ENCODE data around the gene TNFSF10. TPM values are rescaled to one million over a fixed set of nuclear protein-coding genes. Genes with fewer than 3 reads are reported as not detected.

TNFSF10 gene
- total and polyA plus RNA-seq, 2 of the 8 experiments (the other 6 are each of a cell fraction or from before 2014, with no cell fraction given), result 0.06 TPM; not detected in 1

- Histone ChIP-seq H3K14ac (ENCODE audit: insufficient read length) (no peak overlapping the region), H2BK120ac (replicated peaks; ENCODE audit: low read depth, low read length) (no peak overlapping the region), H2BK20ac (ENCODE audit: low read length) (no peak overlapping the region), H4K91ac (replicated peaks; ENCODE audit: insufficient read length, low read length) (no peak overlapping the region), H4K8ac (ENCODE audit: extremely low read depth, insufficient read depth, low read length) (no peak overlapping the region), H3K18ac (ENCODE audit: extremely low read depth, low read length) (no peak overlapping the region), H3K36me3 (ENCODE audit: control insufficient read depth in 2 of 4, insufficient read depth in 4 of 4, low read length in 3 of 4) (no peaks in the 10 kb centered on the region), H3K23me2 (ENCODE audit: low read depth, low read length) (no peaks in the 10 kb centered on the region), H2AFZ (ENCODE audit: low read length) (no peak overlapping the region; the same call in 1 of the 2 replicates), H2BK15ac (ENCODE audit: low read length) (no peak overlapping the region), H3K4me3 (ENCODE audit: extremely low read depth in 1 of 4, insufficient read depth in 2 of 4, low read depth in 3 of 4, low read length in 4 of 4) (no peak overlapping the region), H3K23ac (ENCODE audit: insufficient read length) (no peak overlapping the region), H3K27me3 (replicated peaks in 1 of 4; ENCODE audit: control insufficient read depth in 3 of 4, extremely low read depth in 1 of 4, insufficient read depth in 3 of 4, low read length in 3 of 4) (no peaks in the 10 kb centered on the region), H4K5ac (ENCODE audit: insufficient read length, low read depth, low read length) (no peak overlapping the region), H4K20me1 (replicated peaks in 1 of 2; ENCODE audit: control insufficient read depth in 1 of 2, insufficient read depth in 2 of 2, low read length in 2 of 2) (no peaks in the 10 kb centered on the region), H3K9ac (replicated peaks in 1 of 4; ENCODE audit: extremely low read depth in 1 of 4, low read depth in 3 of 4, low read length in 3 of 4) (no peak overlapping the region), H3K4me1 (replicated peaks in 1 of 4; ENCODE audit: control insufficient read depth in 3 of 4, insufficient read depth in 4 of 4, low read length in 3 of 4) (0 out of 7 replicates have a peak, but pooled peaks cover 0 to 3% (median 0%) of the 10 kb centered on the region in 4 experiments), H3K27ac (ENCODE audit: low read depth, low read length) (no peak overlapping the region), H3K4me2 (ENCODE audit: insufficient read depth in 1 of 2, low read depth in 2 of 2, low read length in 2 of 2) (no peak overlapping the region), H3K79me1 (ENCODE audit: low read depth, low read length) (no peaks in the 10 kb centered on the region), H3K9me3 (ENCODE audit: insufficient read depth in 2 of 2, low read depth in 1 of 2, low read length in 1 of 2) (no peaks in the 10 kb centered on the region), H2BK5ac (ENCODE audit: low read depth, low read length) (no peak overlapping the region), H3K56ac (replicated peaks; ENCODE audit: insufficient read length, low read depth, low read length) (no peak overlapping the region), H2AK5ac (ENCODE audit: low read depth, low read length) (no peak overlapping the region), H3K79me2 (ENCODE audit: control insufficient read depth in 1 of 2, insufficient read depth in 2 of 2, low read length in 2 of 2) (no peaks in the 10 kb centered on the region), H2BK12ac (ENCODE audit: low read depth, low read length) (no peak overlapping the region), H3K4ac (replicated peaks; ENCODE audit: insufficient read length, low read depth, low read length) (no peak overlapping the region)
- ChIA-PET POLR2A (ENCODE audit: partially characterized antibody) (no interaction called here), CTCF (ENCODE audit: partially characterized antibody) (interaction anchor here (0.6 to 1.1 kb wide), 5 partner anchors 12 to 273 kb away, joined by 3 to 5 read pairs (median 3); no protein-coding TSS in a partner anchor)
- no peak for FAIRE-seq
- DNase-seq (ENCODE audit: low read depth in 1 of 2, low spot score in 2 of 2), result no peak
- TF ChIP-seq SUZ12 (IDR thresholded peaks at IDR 0.05; ENCODE audit: low read length) (no peak), GTF2F1 (IDR thresholded peaks at IDR 0.05; ENCODE audit: borderline replicate concordance, low read depth, low read length) (no peak), NANOG (IDR thresholded peaks at IDR 0.05; ENCODE audit: insufficient read depth, low read depth, low read length, poor library complexity, severe bottlenecking) (no peak)
Measured at GRCh38 chr3:172552607-172553006, 29.4 kb upstream of the TNFSF10 start.

Measured in H1 (cell line).